Measurements from ENCODE around the gene PAIP2.
"Not testable (repeated sequence)": the region's sequence is repeated elsewhere in the genome, so short reads cannot be mapped to it uniquely, and the experiment has no call there.

The PAIP2 gene

GRCh38 chr5:139344177-139344576 is 2.5 kb downstream of the PAIP2 start:
- in situ Hi-C loops (cut with MboI; ENCODE audit: low pct_unique_long_range_greater_than_20kb, low sequenced_read_pairs, unreplicated experiment), result no loop called here
- no peak for DNase-seq (ENCODE audit: low spot score)
- TF ChIP-seq, protein P1, sequence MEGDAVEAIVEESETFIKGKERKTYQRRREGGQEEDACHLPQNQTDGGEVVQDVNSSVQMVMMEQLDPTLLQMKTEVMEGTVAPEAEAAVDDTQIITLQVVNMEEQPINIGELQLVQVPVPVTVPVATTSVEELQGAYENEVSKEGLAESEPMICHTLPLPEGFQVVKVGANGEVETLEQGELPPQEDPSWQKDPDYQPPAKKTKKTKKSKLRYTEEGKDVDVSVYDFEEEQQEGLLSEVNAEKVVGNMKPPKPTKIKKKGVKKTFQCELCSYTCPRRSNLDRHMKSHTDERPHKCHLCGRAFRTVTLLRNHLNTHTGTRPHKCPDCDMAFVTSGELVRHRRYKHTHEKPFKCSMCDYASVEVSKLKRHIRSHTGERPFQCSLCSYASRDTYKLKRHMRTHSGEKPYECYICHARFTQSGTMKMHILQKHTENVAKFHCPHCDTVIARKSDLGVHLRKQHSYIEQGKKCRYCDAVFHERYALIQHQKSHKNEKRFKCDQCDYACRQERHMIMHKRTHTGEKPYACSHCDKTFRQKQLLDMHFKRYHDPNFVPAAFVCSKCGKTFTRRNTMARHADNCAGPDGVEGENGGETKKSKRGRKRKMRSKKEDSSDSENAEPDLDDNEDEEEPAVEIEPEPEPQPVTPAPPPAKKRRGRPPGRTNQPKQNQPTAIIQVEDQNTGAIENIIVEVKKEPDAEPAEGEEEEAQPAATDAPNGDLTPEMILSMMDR (IDR thresholded peaks at IDR 0.05; ENCODE audit: extremely low read depth, insufficient read depth, missing control alignments), result no peak

DNA sequence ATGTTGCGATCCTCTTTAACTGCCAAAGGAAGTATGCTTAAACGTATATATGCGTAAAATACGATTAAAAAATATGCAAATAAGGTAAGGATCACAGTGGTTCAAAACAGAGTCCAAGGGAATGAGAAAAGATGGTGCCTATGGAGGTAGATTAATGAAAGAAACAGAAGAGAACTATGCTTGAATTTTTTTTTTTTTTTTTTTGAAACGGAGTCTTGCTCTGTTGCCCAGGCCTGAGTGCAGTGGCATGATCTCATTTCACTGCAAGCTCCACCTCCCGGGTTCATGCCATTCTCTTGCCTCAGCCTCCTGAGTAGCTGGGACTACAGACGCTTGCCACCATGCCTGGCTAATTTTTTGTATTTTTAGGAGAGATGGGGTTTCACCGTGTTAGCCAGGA is 3.8 kb downstream of the PAIP2 start:
- in situ Hi-C loops (cut with MboI; ENCODE audit: low pct_unique_long_range_greater_than_20kb, low sequenced_read_pairs, unreplicated experiment), result not testable (repeated sequence)

DNA sequence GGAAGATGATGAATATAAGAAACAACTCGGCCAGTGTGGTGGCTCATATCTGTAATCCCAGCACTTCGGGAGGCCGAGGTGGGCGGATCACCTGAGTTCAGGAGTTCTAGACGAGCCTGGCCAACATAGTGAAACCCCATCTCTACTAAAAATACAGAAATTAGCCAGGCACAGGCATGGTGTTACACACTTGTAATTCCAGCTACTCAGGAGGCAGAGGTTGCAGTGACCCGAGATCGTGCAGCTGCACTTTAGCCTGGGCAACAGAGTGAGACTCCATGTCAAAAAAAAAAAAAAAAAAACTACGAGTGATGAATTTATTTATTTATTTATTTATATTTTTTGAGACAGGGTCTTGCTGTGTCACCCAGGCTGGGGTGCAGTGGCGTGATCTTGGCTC is 6.2 kb downstream of the PAIP2 start:
- in situ Hi-C loops (cut with MboI; ENCODE audit: low pct_unique_long_range_greater_than_20kb, low sequenced_read_pairs, unreplicated experiment), result not testable (repeated sequence)

More for the DNA sequence above, 3.8 kb downstream of the PAIP2 start:
- not testable (repeated sequence) for DNase-seq (ENCODE audit: low spot score)

DNA sequence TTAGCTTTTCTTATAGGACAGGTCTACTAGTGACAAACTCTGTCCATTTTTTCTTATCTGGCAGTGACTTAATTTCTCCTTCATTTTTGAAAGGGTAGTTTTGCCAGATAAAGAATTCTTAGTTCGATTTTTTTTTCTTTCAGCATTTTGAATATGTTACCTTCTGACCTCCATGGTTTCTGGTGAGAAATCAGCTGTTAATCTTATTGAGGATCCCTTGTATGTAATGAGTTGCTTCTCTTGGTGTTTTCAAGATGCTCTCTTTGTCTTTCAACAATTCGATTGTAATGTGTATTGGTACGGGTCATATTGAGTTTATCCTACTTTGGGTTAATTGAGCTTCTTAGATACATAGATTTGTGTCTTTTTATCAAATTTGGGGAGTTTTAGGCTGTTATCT is 12.5 kb downstream of the PAIP2 start:
- DNase-seq (ENCODE audit: low spot score), result no peak
- in situ Hi-C loops (cut with MboI; ENCODE audit: low pct_unique_long_range_greater_than_20kb, low sequenced_read_pairs, unreplicated experiment), result no loop called here
- TF ChIP-seq, protein P1 (IDR thresholded peaks at IDR 0.05; ENCODE audit: extremely low read depth, insufficient read depth, missing control alignments), result no peak

More for the DNA sequence above, 6.2 kb downstream of the PAIP2 start:
- DNase-seq (ENCODE audit: low spot score), result not testable (repeated sequence)

DNA sequence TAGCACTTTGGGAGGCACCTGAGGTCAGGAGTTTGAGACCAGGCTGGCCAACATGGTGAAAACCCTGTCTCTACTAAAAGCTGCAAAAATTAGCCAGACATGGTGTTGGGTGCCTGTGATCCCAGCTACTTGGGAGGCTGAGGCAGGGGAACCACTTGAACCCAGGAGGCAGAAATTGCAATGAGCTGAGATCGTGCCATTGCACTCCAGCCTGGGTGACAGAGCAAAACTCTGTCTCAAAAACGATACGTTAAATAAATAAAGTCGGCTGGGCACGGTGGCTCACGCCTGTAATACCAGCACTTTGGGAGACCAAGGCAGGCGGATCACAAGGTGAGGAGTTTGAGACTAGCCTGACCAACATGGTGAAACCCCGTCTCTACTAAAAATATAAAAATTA is 14.2 kb downstream of the PAIP2 start:
- DNase-seq (ENCODE audit: low spot score); in situ Hi-C loops (cut with MboI; ENCODE audit: low pct_unique_long_range_greater_than_20kb, low sequenced_read_pairs, unreplicated experiment): not testable (repeated sequence)

DNA sequence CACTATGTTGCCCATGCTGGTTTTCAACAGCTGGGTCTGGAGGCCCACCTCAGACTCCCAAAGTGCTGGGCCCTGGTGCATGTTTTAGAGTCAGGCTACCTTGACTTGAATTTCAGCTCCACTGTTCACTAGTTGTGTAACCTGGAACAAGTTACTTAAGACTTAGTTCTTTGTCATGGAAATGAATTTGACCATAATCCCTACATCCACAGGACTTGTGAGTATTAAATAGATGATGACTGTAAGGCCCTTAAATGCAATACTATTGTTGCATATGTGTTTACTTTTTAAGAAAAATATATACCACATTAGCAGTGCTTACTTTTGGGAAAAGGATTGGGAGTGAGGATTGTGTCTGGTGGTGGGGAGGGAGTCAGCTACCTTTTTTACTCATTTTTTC is 16.4 kb downstream of the PAIP2 start:
- TF ChIP-seq, protein P1 (IDR thresholded peaks at IDR 0.05; ENCODE audit: extremely low read depth, insufficient read depth, missing control alignments), result no peak
- in situ Hi-C loops (cut with MboI; ENCODE audit: low pct_unique_long_range_greater_than_20kb, low sequenced_read_pairs, unreplicated experiment), result no loop called here
- DNase-seq (ENCODE audit: low spot score), result no peak

DNA sequence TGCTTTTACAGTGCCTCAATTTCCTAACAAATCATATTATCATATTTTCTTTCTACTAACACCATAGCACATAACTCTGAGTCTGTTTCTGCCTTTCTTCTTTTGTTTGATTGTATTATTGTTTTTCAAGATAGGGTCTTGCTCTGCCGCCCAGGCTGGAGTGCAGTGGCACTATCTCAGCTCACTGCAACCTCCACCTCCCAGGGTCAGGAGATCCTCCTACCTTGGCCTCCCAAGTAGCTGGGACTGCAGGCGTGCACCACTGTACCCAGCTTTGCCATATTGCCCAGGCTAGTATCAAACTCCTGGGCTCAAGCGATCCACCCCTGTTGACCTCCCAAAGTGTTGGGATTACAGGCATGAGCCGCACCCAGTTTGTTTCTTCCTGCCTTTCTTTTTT is 18.7 kb downstream of the PAIP2 start:
- TF ChIP-seq, protein P1 (IDR thresholded peaks at IDR 0.05; ENCODE audit: extremely low read depth, insufficient read depth, missing control alignments), result no peak

GRCh38 chr5:139361835-139362429 is 20.3 kb downstream of the PAIP2 start:
- TF ChIP-seq, protein P1 (IDR thresholded peaks at IDR 0.05; ENCODE audit: extremely low read depth, insufficient read depth, missing control alignments), result no peak
- in situ Hi-C loops (cut with MboI; ENCODE audit: low pct_unique_long_range_greater_than_20kb, low sequenced_read_pairs, unreplicated experiment), result no loop called here
- no peak for DNase-seq (ENCODE audit: low spot score)

More for the DNA sequence above, 18.7 kb downstream of the PAIP2 start:
- in situ Hi-C loops (cut with MboI; ENCODE audit: low pct_unique_long_range_greater_than_20kb, low sequenced_read_pairs, unreplicated experiment), result no loop called here
- no peak for DNase-seq (ENCODE audit: low spot score)
